GM20431 (cell line): Measurements from ENCODE around the gene SLC12A7.
"Not testable (repeated sequence)": the region's sequence is repeated elsewhere in the genome, so short reads cannot be mapped to it uniquely, and the experiment has no call there.

Experiments used
- in situ Hi-C: fragments of 300-500 bp; cut with MseI, MboI; formaldehyde crosslinking; loops from one replicate; pipeline ENCODE4 v1.15.0; 2020; ENCODE audit warnings: low sequenced_read_pairs; ENCODE audit not compliant: unreplicated experiment

The SLC12A7 gene

GRCh38 chr5:1004461-1005248 is 107.2 kb downstream of the SLC12A7 start:
- in situ Hi-C loops: no loop called here

GRCh38 chr5:1003296-1003937 is 108.4 kb downstream of the SLC12A7 start:
- in situ Hi-C loops: no loop called here

- in situ Hi-C loops: no loop called here
Observed at GRCh38 chr5:1002836-1003235, 109.0 kb downstream of the SLC12A7 start.

- in situ Hi-C loops: no loop called here
Observed at GRCh38 chr5:1002271-1002546, 109.7 kb downstream of the SLC12A7 start.

GRCh38 chr5:1001406-1002270 is 110.2 kb downstream of the SLC12A7 start:
- in situ Hi-C loops: no loop called here

GRCh38 chr5:1000831-1001230 is 111.0 kb downstream of the SLC12A7 start:
- in situ Hi-C loops: not testable (repeated sequence)
